Gastroesophageal sphincter (tissue), 4 donors: ENCODE measurements around the gene MYO18B. TPM values are rescaled to one million over a fixed set of nuclear protein-coding genes. Genes with fewer than 3 reads are reported as not detected.

ENCODE experiments used
- ATAC-seq: fragments of 150-250 bp; one replicate; pipeline ENCODE4 v1.9.1; 2016; ENCODE audit warnings: mild to moderate bottlenecking, moderate library complexity
- H3K27ac ChIP-seq, 4 donors: fragments of 200-600 bp; sonication (generic) in 3 of 4; 1 replicate in 3 of 4; 2 replicates in 1 of 4; pipeline ENCODE4 v1.5.1; 2016 to 2019
- H3K27me3 ChIP-seq: fragments of 200-600 bp; sonication (generic); one replicate; pipeline ENCODE4 v1.5.1; 2019
- H3K36me3 ChIP-seq, 2 donors: fragments of 200-600 bp; sonication (generic); one replicate each; pipeline ENCODE4 v1.5.1; 2019; ENCODE audit warnings: control low read depth in 1 of 2
- H3K4me1 ChIP-seq, 3 donors: fragments of 200-600 bp; sonication (generic); 1 replicate in 2 of 3; 2 replicates in 1 of 3; pipeline ENCODE4 v1.5.1; 2016 to 2019; ENCODE audit warnings: control low read depth in 2 of 3
- H3K4me3 ChIP-seq, 2 donors: fragments of 200-600 bp; sonication (generic); one replicate each; pipeline ENCODE4 v1.5.1; 2019; ENCODE audit warnings: mild to moderate bottlenecking in 1 of 2, moderate library complexity in 1 of 2
- H3K9me3 ChIP-seq, 3 donors: fragments of 200-600 bp; sonication (generic); one replicate each; pipeline ENCODE4 v1.5.1; 2017 to 2019; ENCODE audit warnings: control low read depth in 2 of 3
- EP300 ChIP-seq: sonication (generic); formaldehyde crosslinking; IDR thresholded peaks from one replicate; pipeline ENCODE4 v1.6.1; 2017; ENCODE audit warnings: antibody characterized with exemption, mild to moderate bottlenecking
- POLR2A ChIP-seq, 2 donors: fragments of 450-650 bp; IDR thresholded peaks; one replicate each; pipeline ENCODE4 v1.6.1; 2017; ENCODE audit warnings: antibody characterized with exemption in 2 of 2, mild to moderate bottlenecking in 2 of 2, moderate library complexity in 1 of 2
- POLR2AphosphoS5 ChIP-seq: sonication (generic); formaldehyde crosslinking; IDR thresholded peaks from one replicate; pipeline ENCODE4 v1.6.1; 2017; ENCODE audit warnings: antibody characterized with exemption
- WGBS, 2 donors: methylation state at CpG; one replicate each; pipeline ENCODE4 v1.1.5; 2018; ENCODE audit warnings: low coverage in 1 of 2; 5-methylcytosine and 5-hydroxymethylcytosine counted together
- total RNA-seq, 4 donors: library from RNA; depleted of rRNA; stranded (reverse); fragments of >200 nt; gene quantifications; one replicate each; pipeline ENCODE4 v1.1.0, GENCODE V29; 2016
- TF ChIP-seq, protein P1 (sequence below), 4 experiments: fragments of 200-600 bp in 2 of 4; fragments of 450-650 bp in 2 of 4; sonication (generic) in 1 of 4; IDR thresholded peaks; one replicate each; pipeline ENCODE4 v1.5.1; 2017 to 2019; ENCODE audit warnings: antibody characterized with exemption in 4 of 4, mild to moderate bottlenecking in 2 of 4, moderate library complexity in 2 of 4

MYO18B gene
- total RNA-seq, 4 donors from 2014 or later = 0.19 to 6.9 (median 1.4) TPM; not detected in 1

DNA sequence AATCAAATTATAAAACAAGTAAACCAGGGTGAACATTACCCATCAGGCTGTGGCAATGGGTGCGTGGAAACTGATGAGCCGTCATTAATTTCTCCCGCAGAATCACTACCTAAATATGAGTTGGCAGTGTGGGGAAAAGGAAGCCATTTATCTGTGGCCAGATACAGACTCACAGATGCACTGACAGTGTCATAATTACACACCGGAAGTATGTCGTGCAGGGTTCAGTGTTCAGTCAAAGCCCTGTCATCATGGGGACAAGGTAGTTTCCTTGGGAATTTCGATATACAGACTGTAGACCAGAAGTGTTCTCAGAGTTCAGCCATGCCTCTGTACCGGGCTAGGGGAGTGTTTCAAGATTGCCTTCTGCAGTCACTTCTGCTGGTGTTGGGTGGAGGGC lies 308.1 kb downstream of the MYO18B start:
- H3K9me3 ChIP-seq = no peaks in the 10 kb centered on the region
- H3K27me3 ChIP-seq = peaks cover 69% of the 10 kb centered on the region
- no peak overlapping the region for H3K27ac ChIP-seq
- 64 to 80% methylated on average over 4 to 7 of the region's 7 CpGs for WGBS, 2 donors
- no peak overlapping the region for H3K4me3 ChIP-seq
- no peaks in the 10 kb centered on the region for H3K4me1 ChIP-seq
- no peak for ATAC-seq
- TF ChIP-seq POLR2A (IDR thresholded peaks at IDR 0.05) (no peak), EP300 (no peak), POLR2AphosphoS5 (no peak)
- TF ChIP-seq, protein P1, sequence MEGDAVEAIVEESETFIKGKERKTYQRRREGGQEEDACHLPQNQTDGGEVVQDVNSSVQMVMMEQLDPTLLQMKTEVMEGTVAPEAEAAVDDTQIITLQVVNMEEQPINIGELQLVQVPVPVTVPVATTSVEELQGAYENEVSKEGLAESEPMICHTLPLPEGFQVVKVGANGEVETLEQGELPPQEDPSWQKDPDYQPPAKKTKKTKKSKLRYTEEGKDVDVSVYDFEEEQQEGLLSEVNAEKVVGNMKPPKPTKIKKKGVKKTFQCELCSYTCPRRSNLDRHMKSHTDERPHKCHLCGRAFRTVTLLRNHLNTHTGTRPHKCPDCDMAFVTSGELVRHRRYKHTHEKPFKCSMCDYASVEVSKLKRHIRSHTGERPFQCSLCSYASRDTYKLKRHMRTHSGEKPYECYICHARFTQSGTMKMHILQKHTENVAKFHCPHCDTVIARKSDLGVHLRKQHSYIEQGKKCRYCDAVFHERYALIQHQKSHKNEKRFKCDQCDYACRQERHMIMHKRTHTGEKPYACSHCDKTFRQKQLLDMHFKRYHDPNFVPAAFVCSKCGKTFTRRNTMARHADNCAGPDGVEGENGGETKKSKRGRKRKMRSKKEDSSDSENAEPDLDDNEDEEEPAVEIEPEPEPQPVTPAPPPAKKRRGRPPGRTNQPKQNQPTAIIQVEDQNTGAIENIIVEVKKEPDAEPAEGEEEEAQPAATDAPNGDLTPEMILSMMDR (IDR thresholded peaks at IDR 0.05) = no peak
- no peaks in the 10 kb centered on the region for H3K36me3 ChIP-seq

DNA sequence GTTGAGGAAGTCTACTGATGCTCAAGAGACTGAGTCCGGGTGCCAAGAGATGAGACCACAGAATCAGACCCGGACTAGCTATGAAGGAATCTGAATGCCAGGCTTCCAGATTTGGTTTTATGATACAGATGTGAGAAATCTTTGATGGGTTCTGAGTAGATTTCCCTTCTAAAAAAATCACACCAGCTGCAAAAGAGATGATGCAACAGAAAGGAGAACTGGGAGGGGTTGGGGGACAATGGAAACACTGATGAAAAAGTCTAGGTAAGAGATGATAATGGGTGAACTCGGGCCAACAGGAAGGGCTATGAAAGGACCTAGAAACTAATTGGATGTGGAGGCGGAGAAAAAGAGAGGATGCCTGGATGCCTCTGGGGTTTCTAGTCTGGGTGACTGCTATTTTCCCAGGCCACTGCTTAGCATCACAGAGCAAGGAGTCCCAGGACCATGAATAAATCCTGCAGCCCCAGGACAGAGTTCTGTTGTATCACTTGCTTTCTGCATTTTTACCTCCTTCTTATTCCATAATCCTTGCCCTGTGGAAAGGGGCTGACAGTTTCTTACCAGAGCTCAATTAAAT lies 311.8 kb downstream of the MYO18B start:
- 60 to 69% methylated on average over 2 to 4 of the region's 4 CpGs for WGBS, 2 donors
- TF ChIP-seq, protein P1 (IDR thresholded peaks at IDR 0.05) = no peak
- no peak for TF ChIP-seq POLR2A (IDR thresholded peaks at IDR 0.05)
- no peak for TF ChIP-seq EP300
- TF ChIP-seq POLR2AphosphoS5 = no peak
- no peak overlapping the region for H3K4me3 ChIP-seq
- H3K4me1 ChIP-seq = no peaks in the 10 kb centered on the region
- no peaks in the 10 kb centered on the region for H3K9me3 ChIP-seq
- H3K27ac ChIP-seq = no peak overlapping the region
- H3K36me3 ChIP-seq = no peaks in the 10 kb centered on the region
- no peak for ATAC-seq
- peaks cover 57% of the 10 kb centered on the region for H3K27me3 ChIP-seq

DNA sequence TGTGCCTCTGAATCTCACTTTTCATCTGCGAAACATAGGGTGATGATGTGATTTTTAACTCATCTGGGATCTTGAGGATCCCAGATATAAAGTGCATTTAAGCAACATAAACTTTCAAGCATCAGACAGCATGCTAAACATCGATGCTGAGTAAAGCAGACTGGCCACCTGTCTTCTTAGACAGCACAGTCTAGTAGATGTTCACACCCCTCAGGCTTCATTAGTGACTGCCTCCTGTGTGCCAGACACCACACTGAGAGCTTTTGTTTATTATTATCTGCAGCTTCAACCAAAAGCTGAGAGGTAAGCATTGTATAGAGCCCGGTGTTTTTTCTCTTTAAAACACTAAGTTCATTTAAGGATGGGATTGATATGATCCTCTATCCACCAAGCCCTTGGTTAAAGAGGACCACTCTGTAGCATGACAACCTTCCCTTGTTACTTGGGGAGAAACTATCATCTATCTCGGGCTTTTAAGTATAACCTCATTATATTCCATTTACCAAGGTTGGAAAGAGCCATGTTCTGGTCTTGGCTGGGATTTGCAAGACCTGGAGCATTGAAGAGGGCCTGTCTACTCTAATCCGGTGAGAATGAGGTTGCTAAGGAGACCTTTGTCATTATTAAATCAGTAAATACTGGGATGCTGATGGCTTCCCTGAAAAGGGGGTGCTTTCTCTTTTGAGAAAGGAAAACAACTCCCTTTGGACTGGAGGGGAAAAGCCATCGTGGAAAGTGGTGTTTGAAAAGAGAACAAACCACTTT lies 313.0 kb downstream of the MYO18B start:
- Histone ChIP-seq H3K36me3 (no peaks in the 10 kb centered on the region), H3K4me1 (no peaks in the 10 kb centered on the region), H3K4me3 (no peak overlapping the region), H3K27me3 (peaks cover 53% of the 10 kb centered on the region), H3K27ac (no peak overlapping the region), H3K9me3 (no peaks in the 10 kb centered on the region)
- WGBS, 2 donors = 28 to 46% methylated on average over 4 to 6 of the region's 6 CpGs
- TF ChIP-seq POLR2A (IDR thresholded peaks at IDR 0.05) = no peak
- no peak for TF ChIP-seq EP300
- TF ChIP-seq, protein P1 (IDR thresholded peaks at IDR 0.05) = no peak
- no peak for TF ChIP-seq POLR2AphosphoS5
- ATAC-seq = no peak

DNA sequence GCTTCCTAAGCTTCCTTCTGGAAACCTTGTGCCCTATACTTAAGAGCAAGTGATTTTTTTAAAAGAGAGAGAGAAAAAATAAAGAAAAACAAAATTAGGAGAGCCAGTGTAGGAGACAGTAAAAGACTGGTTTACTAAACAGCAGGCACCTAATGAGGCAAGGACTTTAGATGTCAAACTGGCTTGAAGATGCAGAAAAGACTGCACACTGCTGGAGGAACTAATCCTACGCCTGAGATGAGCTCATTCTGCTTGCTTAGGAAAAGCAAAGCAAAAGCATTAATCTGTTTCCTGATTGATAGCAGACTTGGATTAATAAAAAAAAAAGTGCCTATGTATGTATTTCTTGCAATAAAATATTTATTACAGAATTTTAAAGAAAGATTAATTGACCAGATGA lies 313.7 kb downstream of the MYO18B start:
- ATAC-seq = no peak
- WGBS, 2 donors = 29 to 37% methylated on average over 1 of the region's 1 CpG
- Histone ChIP-seq H3K27ac (no peak overlapping the region), H3K36me3 (no peaks in the 10 kb centered on the region), H3K9me3 (no peaks in the 10 kb centered on the region), H3K27me3 (peaks cover 46% of the 10 kb centered on the region), H3K4me3 (no peak overlapping the region), H3K4me1 (no peaks in the 10 kb centered on the region)
- TF ChIP-seq, protein P1 (IDR thresholded peaks at IDR 0.05) = no peak
- no peak for TF ChIP-seq EP300
- TF ChIP-seq POLR2AphosphoS5 = no peak
- TF ChIP-seq POLR2A (IDR thresholded peaks at IDR 0.05) = no peak
